Measurements from ENCODE around the gene SAFB2. TPM values are rescaled to one million over a fixed set of nuclear protein-coding genes. Genes with fewer than 3 reads are reported as not detected.

Gene SAFB2
- total and polyA plus RNA-seq, 2 donors = 22.2 to 60.6 TPM

- DNase-seq (ENCODE audit: low read depth in 6 of 9, low spot score in 9 of 9) = peak in 4 of 9 donors; percentile 9 to 37 (median 20)
- Histone ChIP-seq H3K9me3 (ENCODE audit: control insufficient read depth in 2 of 2, insufficient read depth in 1 of 2, low read length in 1 of 2) (no peaks in the 10 kb centered on the region), H3K27me3 (ENCODE audit: control insufficient read depth in 2 of 2, insufficient read depth in 1 of 2, low read length in 1 of 2) (no peaks in the 10 kb centered on the region), H3K4me1 (ENCODE audit: control insufficient read depth in 2 of 2, insufficient read depth in 2 of 2, low read length in 2 of 2) (peaks cover 22 to 27% of the 10 kb centered on the region in 2 donors), H3K4me3 (ENCODE audit: low read length in 2 of 2) (peak overlapping the region; percentile 45 to 48), H3K36me3 (ENCODE audit: control insufficient read depth in 2 of 2, insufficient read depth in 2 of 2, low read length in 1 of 2) (peaks cover 51 to 62% of the 10 kb centered on the region in 2 donors), H3K27ac (ENCODE audit: low read depth in 1 of 2, low read length in 1 of 2) (peak overlapping the region; percentile 86 to 96)
- WGBS = 52% methylated on average over 26 of the region's 26 CpGs
These were observed 36.1 kb downstream of the SAFB2 start for GRCh38 chr19:5586300-5587070.

GRCh38 chr19:5585461-5586299 lies 36.9 kb downstream of the SAFB2 start:
- H3K27me3 ChIP-seq (ENCODE audit: control insufficient read depth in 2 of 2, insufficient read depth in 1 of 2, low read length in 1 of 2) = no peaks in the 10 kb centered on the region
- H3K36me3 ChIP-seq (ENCODE audit: control insufficient read depth in 2 of 2, insufficient read depth in 2 of 2, low read length in 1 of 2) = peaks cover 45 to 57% of the 10 kb centered on the region in 2 donors
- peaks cover 22 to 27% of the 10 kb centered on the region in 2 donors for H3K4me1 ChIP-seq (ENCODE audit: control insufficient read depth in 2 of 2, insufficient read depth in 2 of 2, low read length in 2 of 2)
- H3K27ac ChIP-seq (ENCODE audit: low read depth in 1 of 2, low read length in 1 of 2) = peak overlapping the region; percentile 86 to 96
- WGBS = 10% methylated on average over 29 of the region's 29 CpGs
- H3K9me3 ChIP-seq (ENCODE audit: control insufficient read depth in 2 of 2, insufficient read depth in 1 of 2, low read length in 1 of 2) = no peaks in the 10 kb centered on the region
- peak overlapping the region; percentile 45 to 48 for H3K4me3 ChIP-seq (ENCODE audit: low read length in 2 of 2)
- peak; percentile 51 to 92 (median 79) for DNase-seq (ENCODE audit: low read depth in 6 of 9, low spot score in 9 of 9)

- no peaks in the 10 kb centered on the region for H3K27me3 ChIP-seq (ENCODE audit: control insufficient read depth in 2 of 2, insufficient read depth in 1 of 2, low read length in 1 of 2)
- H3K4me3 ChIP-seq (ENCODE audit: low read length in 2 of 2) = no peak overlapping the region
- 50% methylated on average over 12 of the region's 12 CpGs for WGBS
- no peak overlapping the region for H3K27ac ChIP-seq (ENCODE audit: low read depth in 1 of 2, low read length in 1 of 2)
- H3K36me3 ChIP-seq (ENCODE audit: control insufficient read depth in 2 of 2, insufficient read depth in 2 of 2, low read length in 1 of 2) = peaks cover 8 to 12% of the 10 kb centered on the region in 2 donors
- no peak for DNase-seq (ENCODE audit: low read depth in 6 of 9, low spot score in 9 of 9)
- H3K4me1 ChIP-seq (ENCODE audit: control insufficient read depth in 2 of 2, insufficient read depth in 2 of 2, low read length in 2 of 2) = peaks cover 11 to 24% of the 10 kb centered on the region in 2 donors
- no peaks in the 10 kb centered on the region for H3K9me3 ChIP-seq (ENCODE audit: control insufficient read depth in 2 of 2, insufficient read depth in 1 of 2, low read length in 1 of 2)
These were observed 42.4 kb downstream of the SAFB2 start for GRCh38 chr19:5580161-5580571.

GRCh38 chr19:5579697-5580096 lies 42.9 kb downstream of the SAFB2 start:
- peaks cover 9 to 20% of the 10 kb centered on the region in 2 donors for H3K4me1 ChIP-seq (ENCODE audit: control insufficient read depth in 2 of 2, insufficient read depth in 2 of 2, low read length in 2 of 2)
- no peak for DNase-seq (ENCODE audit: low read depth in 6 of 9, low spot score in 9 of 9)
- H3K27ac ChIP-seq (ENCODE audit: low read depth in 1 of 2, low read length in 1 of 2) = no peak overlapping the region
- H3K4me3 ChIP-seq (ENCODE audit: low read length in 2 of 2) = no peak overlapping the region
- H3K36me3 ChIP-seq (ENCODE audit: control insufficient read depth in 2 of 2, insufficient read depth in 2 of 2, low read length in 1 of 2) = peaks cover 8 to 12% of the 10 kb centered on the region in 2 donors
- no peaks in the 10 kb centered on the region for H3K9me3 ChIP-seq (ENCODE audit: control insufficient read depth in 2 of 2, insufficient read depth in 1 of 2, low read length in 1 of 2)
- WGBS = 97% methylated on average over 7 of the region's 7 CpGs
- no peaks in the 10 kb centered on the region for H3K27me3 ChIP-seq (ENCODE audit: control insufficient read depth in 2 of 2, insufficient read depth in 1 of 2, low read length in 1 of 2)

GRCh38 chr19:5579286-5579685 lies 43.3 kb downstream of the SAFB2 start:
- Histone ChIP-seq H3K27me3 (ENCODE audit: control insufficient read depth in 2 of 2, insufficient read depth in 1 of 2, low read length in 1 of 2) (no peaks in the 10 kb centered on the region), H3K4me1 (ENCODE audit: control insufficient read depth in 2 of 2, insufficient read depth in 2 of 2, low read length in 2 of 2) (peaks cover 5 to 20% of the 10 kb centered on the region in 2 donors), H3K4me3 (ENCODE audit: low read length in 2 of 2) (no peak overlapping the region), H3K9me3 (ENCODE audit: control insufficient read depth in 2 of 2, insufficient read depth in 1 of 2, low read length in 1 of 2) (no peaks in the 10 kb centered on the region), H3K27ac (ENCODE audit: low read depth in 1 of 2, low read length in 1 of 2) (no peak overlapping the region), H3K36me3 (ENCODE audit: control insufficient read depth in 2 of 2, insufficient read depth in 2 of 2, low read length in 1 of 2) (peaks cover 8 to 12% of the 10 kb centered on the region in 2 donors)
- no peak for DNase-seq (ENCODE audit: low read depth in 6 of 9, low spot score in 9 of 9)
- 97% methylated on average over 6 of the region's 6 CpGs for WGBS

GRCh38 chr19:5578097-5578846 lies 44.3 kb downstream of the SAFB2 start:
- DNase-seq (ENCODE audit: low read depth in 6 of 9, low spot score in 9 of 9) = peak in 7 of 9 donors; percentile 61 to 89 (median 80)
- H3K36me3 ChIP-seq (ENCODE audit: control insufficient read depth in 2 of 2, insufficient read depth in 2 of 2, low read length in 1 of 2) = peaks cover 8 to 12% of the 10 kb centered on the region in 2 donors
- H3K27me3 ChIP-seq (ENCODE audit: control insufficient read depth in 2 of 2, insufficient read depth in 1 of 2, low read length in 1 of 2) = no peaks in the 10 kb centered on the region
- 32% methylated on average over 28 of the region's 28 CpGs for WGBS
- H3K4me3 ChIP-seq (ENCODE audit: low read length in 2 of 2) = peak overlapping the region; percentile 16 to 26
- H3K4me1 ChIP-seq (ENCODE audit: control insufficient read depth in 2 of 2, insufficient read depth in 2 of 2, low read length in 2 of 2) = peaks cover 4 to 20% of the 10 kb centered on the region in 2 donors
- no peaks in the 10 kb centered on the region for H3K9me3 ChIP-seq (ENCODE audit: control insufficient read depth in 2 of 2, insufficient read depth in 1 of 2, low read length in 1 of 2)
- no peak overlapping the region for H3K27ac ChIP-seq (ENCODE audit: low read depth in 1 of 2, low read length in 1 of 2)

- no peak overlapping the region for H3K4me3 ChIP-seq (ENCODE audit: low read length in 2 of 2)
- H3K9me3 ChIP-seq (ENCODE audit: control insufficient read depth in 2 of 2, insufficient read depth in 1 of 2, low read length in 1 of 2) = no peaks in the 10 kb centered on the region
- WGBS = 95% methylated on average over 6 of the region's 6 CpGs
- H3K36me3 ChIP-seq (ENCODE audit: control insufficient read depth in 2 of 2, insufficient read depth in 2 of 2, low read length in 1 of 2) = no peaks in the 10 kb centered on the region
- H3K27me3 ChIP-seq (ENCODE audit: control insufficient read depth in 2 of 2, insufficient read depth in 1 of 2, low read length in 1 of 2) = no peaks in the 10 kb centered on the region
- peaks cover 4 to 20% of the 10 kb centered on the region in 2 donors for H3K4me1 ChIP-seq (ENCODE audit: control insufficient read depth in 2 of 2, insufficient read depth in 2 of 2, low read length in 2 of 2)
- no peak for DNase-seq (ENCODE audit: low read depth in 6 of 9, low spot score in 9 of 9)
- no peak overlapping the region for H3K27ac ChIP-seq (ENCODE audit: low read depth in 1 of 2, low read length in 1 of 2)
These were observed 47.0 kb downstream of the SAFB2 start for GRCh38 chr19:5575590-5575989.

GRCh38 chr19:5572556-5573286 lies 49.9 kb downstream of the SAFB2 start:
- Histone ChIP-seq H3K27ac (ENCODE audit: low read depth in 1 of 2, low read length in 1 of 2) (no peak overlapping the region), H3K4me3 (ENCODE audit: low read length in 2 of 2) (no peak overlapping the region), H3K4me1 (ENCODE audit: control insufficient read depth in 2 of 2, insufficient read depth in 2 of 2, low read length in 2 of 2) (peaks cover 0 to 2% of the 10 kb centered on the region in 2 donors), H3K27me3 (ENCODE audit: control insufficient read depth in 2 of 2, insufficient read depth in 1 of 2, low read length in 1 of 2) (peaks cover 8 to 14% of the 10 kb centered on the region in 2 donors), H3K9me3 (ENCODE audit: control insufficient read depth in 2 of 2, insufficient read depth in 1 of 2, low read length in 1 of 2) (no peaks in the 10 kb centered on the region), H3K36me3 (ENCODE audit: control insufficient read depth in 2 of 2, insufficient read depth in 2 of 2, low read length in 1 of 2) (no peaks in the 10 kb centered on the region)
- DNase-seq (ENCODE audit: low read depth in 6 of 9, low spot score in 9 of 9) = no peak
- WGBS = 94% methylated on average over 14 of the region's 14 CpGs
